Measurements from ENCODE around the gene WDR4. TPM values are rescaled to one million over a fixed set of nuclear protein-coding genes. Genes with fewer than 3 reads are reported as not detected.

The WDR4 gene
- total RNA-seq: 14.5 TPM

DNA sequence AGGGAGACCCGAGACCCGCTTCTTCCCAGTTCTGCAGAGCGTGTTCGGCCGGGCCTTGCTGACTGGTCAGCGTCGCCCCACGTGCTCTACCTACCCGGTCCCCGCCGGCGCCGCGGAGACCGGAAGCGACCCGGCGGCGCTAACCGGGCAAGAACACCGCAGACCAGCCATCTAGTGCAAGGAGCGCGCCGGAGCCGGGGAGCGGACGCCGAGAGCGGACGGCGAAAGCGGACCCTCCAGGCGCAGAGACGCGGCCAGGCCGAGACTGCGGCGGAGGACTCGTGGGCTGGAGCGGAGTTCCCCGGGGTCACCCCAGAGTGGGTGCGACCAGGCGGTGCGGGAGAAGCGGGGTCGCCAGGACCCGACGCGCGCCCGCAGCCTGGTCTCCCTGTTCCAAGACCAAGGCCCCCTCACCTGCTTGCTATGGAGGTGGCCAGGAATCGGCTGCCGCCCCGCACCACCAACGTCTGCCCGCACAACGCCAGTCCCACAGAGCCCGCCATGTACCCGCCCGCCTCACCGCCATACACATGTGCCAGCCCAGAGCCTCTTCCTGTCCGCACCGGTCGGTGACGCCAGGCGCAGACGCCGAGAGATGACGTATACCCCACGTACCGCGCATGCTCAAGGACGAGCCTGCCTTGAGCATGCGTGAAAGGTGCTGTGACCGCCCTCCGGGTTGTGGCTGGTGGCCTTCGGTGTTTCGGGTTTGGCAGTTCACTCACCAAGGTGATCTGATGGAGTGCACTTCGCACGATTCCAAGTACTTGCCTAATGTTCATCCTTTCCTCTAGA lies at the start of gene WDR4:
Gene WDR4, minus strand, starts transcription at position 547 of the 795 bp plus-strand sequence. Its CDS starts 44 bp downstream, at position 503.

DNA sequence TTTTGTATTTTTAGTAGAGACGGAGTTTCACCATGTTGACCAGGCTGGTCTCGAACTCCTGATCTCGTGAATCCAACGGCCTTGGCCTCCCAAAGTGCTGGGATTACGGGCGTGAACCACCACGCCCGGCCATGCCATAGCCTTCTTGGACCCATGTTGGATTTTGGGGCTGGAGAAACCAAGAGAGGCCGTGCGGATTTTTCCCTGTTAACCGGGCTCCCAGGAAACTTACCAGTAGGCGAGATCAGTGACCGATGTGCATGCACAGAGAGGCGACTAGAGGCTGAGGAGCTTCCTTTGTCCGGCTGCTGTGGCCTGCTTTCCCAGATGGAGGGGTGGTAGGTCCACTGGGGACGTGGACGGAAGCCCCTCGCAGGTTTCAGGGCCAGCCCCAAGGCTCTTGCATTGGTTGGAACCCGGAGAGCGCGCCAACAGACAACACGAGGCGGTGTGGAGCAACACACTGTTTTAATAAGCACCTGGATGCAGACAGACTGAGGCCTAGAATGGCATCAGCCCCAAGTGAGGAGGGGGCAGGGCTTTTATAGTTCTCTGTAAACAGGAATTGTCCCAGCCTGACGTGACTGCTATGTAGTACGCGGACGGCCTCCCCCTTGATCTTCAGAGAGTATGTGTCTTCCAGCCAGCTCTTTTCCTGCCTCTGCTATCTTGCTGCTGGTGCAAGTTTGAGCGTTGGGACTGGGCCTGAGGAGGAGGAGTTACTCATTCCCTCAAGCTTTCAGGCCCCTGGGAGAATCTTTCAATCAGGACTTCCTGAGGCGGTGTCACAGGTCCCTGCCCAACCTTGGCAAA lies 46.0 kb upstream of the WDR4 start, which contains the start of gene ERVH48-1:
Gene ERVH48-1, minus strand, starts transcription at position 517 of the 813 bp plus-strand sequence. CDS start 6,624 bp downstream, outside the sequence.

DNA sequence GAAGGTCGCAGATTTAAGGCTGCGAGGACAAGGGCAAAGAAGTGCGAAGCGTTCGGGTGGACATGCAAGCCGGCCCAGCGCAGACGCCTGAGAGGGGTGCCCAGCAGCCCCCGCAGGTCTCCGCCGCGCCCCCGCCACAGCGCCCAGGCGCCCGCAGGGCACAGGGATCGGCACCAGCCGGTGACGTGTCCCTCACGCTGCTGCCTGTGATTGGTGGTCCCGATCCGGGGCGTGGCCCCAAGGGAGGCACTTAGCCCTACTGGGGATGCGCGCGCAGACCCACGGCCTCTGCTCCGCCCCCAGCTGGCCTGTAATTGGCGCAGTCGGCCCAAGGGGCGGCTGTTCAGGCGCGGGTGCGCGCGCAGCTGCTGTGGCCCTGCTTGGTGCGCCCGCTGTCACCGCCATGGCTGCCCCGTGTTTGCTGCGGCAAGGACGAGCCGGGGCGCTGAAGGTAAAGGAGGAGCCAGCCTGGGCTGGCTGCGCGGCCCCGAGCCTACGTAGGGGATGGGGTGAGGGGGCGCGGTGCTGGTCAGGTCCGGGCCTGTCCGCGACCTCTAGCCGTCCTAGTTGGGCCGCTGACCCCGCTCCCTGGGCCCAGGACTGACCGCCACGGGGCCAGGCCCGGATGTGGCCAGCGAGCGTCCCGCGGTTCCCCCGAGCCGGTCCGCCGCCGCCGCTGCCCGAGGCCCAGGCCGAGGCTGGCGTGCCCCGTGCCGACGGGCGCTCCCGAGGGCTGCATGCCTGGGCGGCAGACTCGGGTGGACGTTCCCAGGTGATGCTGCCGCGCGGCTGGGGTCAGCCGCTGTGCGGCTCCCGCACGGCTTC lies 13.8 kb upstream of the WDR4 start, which contains the start of gene NDUFV3:
Gene NDUFV3, plus strand, starts transcription at position 379 of the 825 bp plus-strand sequence. Its CDS starts 25 bp downstream, at position 404.

Other genes with a start within 250 kb of the WDR4 start
- gene PDE9A, start 225.9 kb downstream of the WDR4 start, total RNA-seq: 23.3 TPM
- gene NDUFV3, start 13.8 kb upstream of the WDR4 start, total RNA-seq: 68.0 TPM
- not detected for gene ERVH48-1, start 46.1 kb upstream of the WDR4 start, total RNA-seq
- 24.8 TPM for gene PKNOX1, start 95.0 kb upstream of the WDR4 start, total RNA-seq
- gene CBS, start 196.3 kb upstream of the WDR4 start, total RNA-seq: 11.1 TPM
- gene U2AF1, start 228.0 kb upstream of the WDR4 start, total RNA-seq: 64.6 TPM

All from camera-type eye (tissue), 1 donor.